ENCODE data around the gene COA7. TPM values are rescaled to one million over a fixed set of nuclear protein-coding genes. Genes with fewer than 3 reads are reported as not detected.
"Not testable (repeated sequence)": the region's sequence is repeated elsewhere in the genome, so short reads cannot be mapped to it uniquely, and the experiment has no call there.

Gene COA7
- total RNA-seq, 2 experiments from 2014 or later = 16.3 to 17.6 TPM

- H3K27ac Mint-ChIP-seq = no peak overlapping the region
- peaks cover 20% of the 10 kb centered on the region for H3K4me1 Mint-ChIP-seq (ENCODE audit: low read depth)
- intact Hi-C loops (cut with micrococcal nuclease) = no loop called here
- POLR2A ChIA-PET = interaction anchor here (0.9 kb wide), 1 partner anchor 13 kb away, joined by 6 read pairs; no protein-coding TSS in a partner anchor
- no peaks in the 10 kb centered on the region for H3K9me3 Mint-ChIP-seq
- CTCF ChIA-PET = no interaction called here
- ATAC-seq = no peak
- no peaks in the 10 kb centered on the region for H3K27me3 Mint-ChIP-seq
- H3K4me3 Mint-ChIP-seq = no peak overlapping the region
- no peak for DNase-seq
- peaks cover 6% of the 10 kb centered on the region for H3K36me3 Mint-ChIP-seq (ENCODE audit: low read depth)
- TF ChIP-seq CTCF (IDR thresholded peaks at IDR 0.05) = no peak
Observed at GRCh38 chr1:52739699-52740467, 41.7 kb upstream of the COA7 start.

- ChIA-PET POLR2A (no interaction called here), CTCF (no interaction called here)
- no peak overlapping the region for H3K27ac Mint-ChIP-seq
- H3K4me1 Mint-ChIP-seq (ENCODE audit: low read depth) = peaks cover 18% of the 10 kb centered on the region
- H3K4me3 Mint-ChIP-seq = no peak overlapping the region
- H3K27me3 Mint-ChIP-seq = no peaks in the 10 kb centered on the region
- DNase-seq (no peak), ATAC-seq (no peak)
- peaks cover 6% of the 10 kb centered on the region for H3K36me3 Mint-ChIP-seq (ENCODE audit: low read depth)
- H3K9me3 Mint-ChIP-seq = no peaks in the 10 kb centered on the region
- intact Hi-C loops (cut with micrococcal nuclease) = no loop called here
- TF ChIP-seq CTCF (IDR thresholded peaks at IDR 0.05) = no peak
Observed at GRCh38 chr1:52738893-52739292, 40.7 kb upstream of the COA7 start.

GRCh38 chr1:52738148-52738547 lies 40.0 kb upstream of the COA7 start:
- intact Hi-C loops (cut with micrococcal nuclease) = no loop called here
- Mint-ChIP-seq H3K4me3 (no peak overlapping the region), H3K27ac (no peak overlapping the region), H3K4me1 (ENCODE audit: low read depth) (peaks cover 16% of the 10 kb centered on the region), H3K27me3 (no peaks in the 10 kb centered on the region), H3K9me3 (no peaks in the 10 kb centered on the region), H3K36me3 (ENCODE audit: low read depth) (peaks cover 6% of the 10 kb centered on the region)
- ATAC-seq (no peak), DNase-seq (no peak)
- no peak for TF ChIP-seq CTCF (IDR thresholded peaks at IDR 0.05)
- ChIA-PET POLR2A (interaction anchor here (1.0 kb wide), 1 partner anchor 12 kb away, joined by 4 read pairs; the partner anchor contains the start of gene ZYG11B), CTCF (interaction anchor here (0.6 kb wide), 1 partner anchor 37 kb away, joined by 3 read pairs; no protein-coding TSS in a partner anchor)

GRCh38 chr1:52735371-52735770 lies 37.2 kb upstream of the COA7 start:
- H3K27me3 Mint-ChIP-seq; H3K36me3 Mint-ChIP-seq (ENCODE audit: low read depth); DNase-seq; POLR2A ChIA-PET; CTCF ChIA-PET; H3K4me3 Mint-ChIP-seq; ATAC-seq; H3K27ac Mint-ChIP-seq; intact Hi-C loops (cut with micrococcal nuclease); H3K9me3 Mint-ChIP-seq: not testable (repeated sequence)
- peaks cover 12% of the 10 kb centered on the region for H3K4me1 Mint-ChIP-seq (ENCODE audit: low read depth)

GRCh38 chr1:52733368-52733767 lies 35.2 kb upstream of the COA7 start:
- POLR2A ChIA-PET = no interaction called here
- DNase-seq (no peak), ATAC-seq (no peak)
- no peak overlapping the region for H3K27ac Mint-ChIP-seq
- no peaks in the 10 kb centered on the region for H3K9me3 Mint-ChIP-seq
- H3K36me3 Mint-ChIP-seq (ENCODE audit: low read depth) = no peaks in the 10 kb centered on the region
- CTCF ChIA-PET = interaction anchor here (0.9 kb wide), 1 partner anchor 47 kb away, joined by 3 read pairs; no protein-coding TSS in a partner anchor
- intact Hi-C loops (cut with micrococcal nuclease) = no loop called here
- H3K4me3 Mint-ChIP-seq = no peak overlapping the region
- no peak for TF ChIP-seq CTCF (IDR thresholded peaks at IDR 0.05)
- H3K4me1 Mint-ChIP-seq (ENCODE audit: low read depth) = peaks cover 11% of the 10 kb centered on the region
- no peaks in the 10 kb centered on the region for H3K27me3 Mint-ChIP-seq

All from activated CD8-positive, alpha-beta T cell treated with anti-CD3 and anti-CD28 coated beads for 36 hours (primary cell).